ACC112 (cell line): ENCODE data around the gene CSF1R.

ENCODE experiments used
- H2AFZ ChIP-seq: fragments of 200-600 bp; sonication (generic); one replicate; pipeline ENCODE4 v1.6.0; 2017; ENCODE audit warnings: antibody characterized with exemption, low read length; ENCODE audit not compliant: unreplicated experiment
- H3K27ac ChIP-seq: fragments of 200-600 bp; sonication (generic); 2 replicates; pipeline ENCODE4 v1.5.1; 2014; ENCODE audit warnings: low read depth, mild to moderate bottlenecking, antibody characterized with exemption, low read length, moderate library complexity
- H3K27me3 ChIP-seq: fragments of 200-600 bp; sonication (generic); 2 replicates; pipeline ENCODE4 v1.6.1; 2014; ENCODE audit warnings: mild to moderate bottlenecking, antibody characterized with exemption, low read length, moderate library complexity, mixed read lengths; ENCODE audit not compliant: insufficient read depth
- H3K36me3 ChIP-seq: fragments of 200-600 bp; sonication (generic); 2 replicates; pipeline ENCODE4 v1.6.1; 2016; ENCODE audit warnings: mild to moderate bottlenecking, antibody characterized with exemption, low read length, moderate library complexity, mixed read lengths; ENCODE audit not compliant: insufficient read depth
- H3K4me1 ChIP-seq: fragments of 200-600 bp; sonication (generic); one replicate; pipeline ENCODE4 v1.6.1; 2016; ENCODE audit warnings: low read length, mixed read lengths; ENCODE audit not compliant: insufficient read depth, unreplicated experiment, control insufficient read depth
- H3K4me3 ChIP-seq: fragments of 200-600 bp; sonication (generic); 2 replicates; pipeline ENCODE4 v1.5.1; 2014; ENCODE audit warnings: mild to moderate bottlenecking, low read depth, low read length
- H3K79me2 ChIP-seq: fragments of 200-600 bp; sonication (generic); one replicate; pipeline ENCODE4 v1.6.0; 2016; ENCODE audit warnings: low read length; ENCODE audit not compliant: control insufficient read depth, unreplicated experiment, insufficient read depth

The CSF1R gene

GRCh38 chr5:150085950-150086715 is at the start of gene CSF1R:
Gene CSF1R, minus strand, starts transcription at chr5:150086554. Its CDS starts 127 bp downstream, at chr5:150086427.
- Histone ChIP-seq H3K27me3 (no peaks in the 10 kb centered on the region), H3K79me2 (no peaks in the 10 kb centered on the region), H3K4me1 (no peaks in the 10 kb centered on the region), H3K4me3 (no peak within 1 kb of the TSS), H2AFZ (no peak within 1 kb of the TSS), H3K36me3 (no peaks in the 10 kb centered on the region), H3K27ac (no peak within 1 kb of the TSS)

DNA sequence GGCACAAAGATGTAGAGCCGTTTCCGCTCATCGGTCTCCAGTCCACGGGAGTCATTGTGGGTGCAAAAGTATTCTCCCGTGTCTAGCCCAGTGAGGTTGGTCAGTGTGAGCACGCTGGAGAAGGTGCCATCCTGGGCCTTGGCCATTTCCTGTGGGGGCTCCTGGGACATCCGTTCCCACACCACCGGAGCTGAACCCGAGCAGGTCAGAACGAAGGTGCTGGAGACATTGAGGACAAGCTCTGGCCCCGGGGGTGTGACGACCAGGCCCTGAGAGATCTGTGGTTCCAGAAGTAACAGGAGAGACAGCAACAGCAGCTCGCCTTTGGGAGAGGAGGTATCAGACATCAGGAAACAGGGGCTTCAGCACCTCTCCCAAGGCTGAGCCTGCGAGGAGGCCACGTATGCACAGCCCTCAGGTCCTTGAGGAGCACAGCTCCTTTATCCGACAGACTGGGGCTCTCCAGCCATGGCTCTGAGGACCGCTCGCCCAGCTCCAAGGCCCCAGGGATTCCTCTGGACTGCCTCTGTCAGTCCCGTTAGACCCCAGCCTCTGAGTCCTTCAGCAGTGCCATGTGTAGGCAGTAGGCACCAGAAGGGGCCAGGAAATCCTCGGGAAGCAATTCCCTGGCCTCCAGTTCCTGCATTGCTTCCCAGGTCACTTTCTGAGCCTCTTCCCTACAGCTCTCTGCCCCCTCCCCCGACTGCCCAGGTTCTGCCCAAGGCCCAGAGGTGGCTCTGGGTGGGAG is 49.4 kb upstream of the CSF1R start:
- no peak overlapping the region for H3K27ac ChIP-seq
- H3K4me1 ChIP-seq = peaks cover 53% of the 10 kb centered on the region
- no peak overlapping the region for H3K4me3 ChIP-seq
- H3K36me3 ChIP-seq = no peaks in the 10 kb centered on the region
- H3K27me3 ChIP-seq = no peaks in the 10 kb centered on the region
- H3K79me2 ChIP-seq = peaks cover 18% of the 10 kb centered on the region
- no peak overlapping the region for H2AFZ ChIP-seq

- H3K4me1 ChIP-seq = peaks cover 44% of the 10 kb centered on the region
- H2AFZ ChIP-seq = no peak overlapping the region
- peaks cover 4% of the 10 kb centered on the region; the same call in 1 of the 2 replicates for H3K36me3 ChIP-seq
- H3K27me3 ChIP-seq = no peaks in the 10 kb centered on the region
- H3K27ac ChIP-seq = no peak overlapping the region
- H3K79me2 ChIP-seq = peaks cover 3% of the 10 kb centered on the region
- no peak overlapping the region for H3K4me3 ChIP-seq
These were observed 47.8 kb upstream of the CSF1R start for GRCh38 chr5:150134198-150134588.

DNA sequence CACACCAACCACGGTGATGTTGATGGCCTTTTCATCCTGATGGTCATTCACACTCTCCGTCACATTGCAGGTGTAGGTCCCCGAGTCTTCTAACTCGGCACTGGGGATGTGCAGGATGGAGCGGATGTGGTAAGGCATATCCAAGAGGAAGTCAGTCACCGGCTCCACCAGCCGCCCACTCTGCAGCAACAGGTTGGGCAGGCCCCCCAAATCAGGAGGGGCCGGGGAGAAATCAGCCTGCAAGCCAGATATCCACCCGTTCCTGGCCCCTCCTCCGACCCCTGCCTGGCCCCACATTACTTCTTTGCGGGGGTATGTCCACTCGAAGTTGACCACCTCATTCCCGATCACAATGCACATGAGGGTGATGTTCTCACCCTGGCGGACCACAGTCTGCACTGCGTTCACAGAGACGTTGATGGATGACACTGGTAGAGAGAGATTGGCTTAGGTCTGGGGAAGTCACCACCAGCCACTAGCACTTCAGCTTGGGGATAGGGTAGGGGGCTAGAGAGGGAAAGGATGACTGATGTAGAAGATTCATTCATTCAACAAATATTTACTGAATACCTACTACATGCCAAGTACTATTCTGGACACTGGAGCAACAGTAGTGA is 47.3 kb upstream of the CSF1R start:
- Histone ChIP-seq H3K79me2 (no peaks in the 10 kb centered on the region), H3K4me3 (no peak overlapping the region), H3K27ac (no peak overlapping the region), H3K4me1 (peaks cover 39% of the 10 kb centered on the region), H3K36me3 (peaks cover 9% of the 10 kb centered on the region; the same call in 1 of the 2 replicates), H3K27me3 (no peaks in the 10 kb centered on the region), H2AFZ (no peak overlapping the region)

DNA sequence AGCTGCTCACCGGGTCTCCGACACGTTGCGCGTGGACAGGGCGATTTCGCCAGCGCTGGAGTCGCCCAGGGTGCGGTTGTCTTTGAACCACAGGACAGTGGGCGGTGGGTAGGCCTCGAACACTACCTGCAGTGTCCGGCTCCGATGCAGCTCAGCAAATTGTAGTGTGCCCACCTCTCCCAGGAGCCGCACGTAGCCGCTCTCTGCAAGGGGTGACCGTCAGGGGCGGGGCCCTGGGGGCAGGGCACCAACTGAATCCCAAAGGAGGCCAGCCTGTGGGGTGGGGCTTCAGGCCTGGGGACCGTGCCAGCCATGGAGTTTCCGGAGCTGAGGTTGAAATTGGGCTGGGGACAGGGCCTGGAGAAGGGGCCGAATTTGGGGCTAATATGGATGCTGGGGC is 46.4 kb upstream of the CSF1R start:
- Histone ChIP-seq H3K79me2 (no peaks in the 10 kb centered on the region), H3K27ac (no peak overlapping the region), H3K36me3 (peaks cover 13% of the 10 kb centered on the region; the same call in 1 of the 2 replicates), H3K4me3 (no peak overlapping the region), H3K4me1 (peaks cover 29% of the 10 kb centered on the region), H3K27me3 (no peaks in the 10 kb centered on the region), H2AFZ (no peak overlapping the region)

DNA sequence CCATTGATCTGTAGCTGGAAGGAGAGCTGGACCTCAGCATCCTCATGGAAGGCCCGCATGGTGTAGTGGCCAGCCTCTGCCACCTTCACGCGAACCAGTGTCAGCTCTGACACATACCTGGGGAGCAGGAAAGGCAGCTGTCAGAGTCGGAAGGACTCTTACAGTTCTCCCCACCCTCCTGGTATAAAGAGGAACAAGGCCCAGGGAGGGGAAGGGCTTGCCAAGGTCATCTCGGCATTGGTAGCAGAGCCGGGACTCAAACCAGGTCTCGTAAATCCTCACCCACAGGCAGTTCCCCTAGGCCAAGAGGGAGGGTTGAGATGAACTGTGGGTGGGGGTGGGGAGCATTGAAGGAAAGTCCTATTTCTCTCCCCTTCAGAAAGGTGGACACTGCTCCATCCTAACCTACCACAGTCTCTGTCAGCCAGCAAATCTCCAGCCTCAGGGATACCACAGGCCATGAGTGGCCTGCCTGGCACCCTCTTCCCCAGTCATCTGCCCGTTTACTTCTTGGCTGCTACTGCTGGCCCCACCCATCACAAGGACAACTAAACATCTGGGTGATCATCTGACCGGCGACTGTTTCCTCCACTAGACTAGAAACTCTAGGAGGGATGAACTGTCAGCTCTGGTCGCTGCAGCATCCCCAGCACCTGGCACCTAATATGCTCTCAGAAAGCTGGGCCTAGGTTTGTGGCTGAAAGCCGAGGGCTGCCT is 45.8 kb upstream of the CSF1R start:
- Histone ChIP-seq H3K36me3 (peaks cover 13% of the 10 kb centered on the region; the same call in 1 of the 2 replicates), H3K27me3 (no peaks in the 10 kb centered on the region)

GRCh38 chr5:150131461-150131860 is 45.1 kb upstream of the CSF1R start:
- H3K27ac ChIP-seq = no peak overlapping the region
- H2AFZ ChIP-seq = no peak overlapping the region
- no peaks in the 10 kb centered on the region for H3K79me2 ChIP-seq
- peaks cover 20% of the 10 kb centered on the region for H3K4me1 ChIP-seq
- H3K27me3 ChIP-seq = no peaks in the 10 kb centered on the region
- H3K36me3 ChIP-seq = peaks cover 13% of the 10 kb centered on the region; the same call in 1 of the 2 replicates
- no peak overlapping the region for H3K4me3 ChIP-seq

More for the DNA sequence above, 45.8 kb upstream of the CSF1R start:
- Histone ChIP-seq H3K4me1 (peaks cover 23% of the 10 kb centered on the region), H3K27ac (no peak overlapping the region), H2AFZ (no peak overlapping the region), H3K79me2 (no peaks in the 10 kb centered on the region), H3K4me3 (no peak overlapping the region)

DNA sequence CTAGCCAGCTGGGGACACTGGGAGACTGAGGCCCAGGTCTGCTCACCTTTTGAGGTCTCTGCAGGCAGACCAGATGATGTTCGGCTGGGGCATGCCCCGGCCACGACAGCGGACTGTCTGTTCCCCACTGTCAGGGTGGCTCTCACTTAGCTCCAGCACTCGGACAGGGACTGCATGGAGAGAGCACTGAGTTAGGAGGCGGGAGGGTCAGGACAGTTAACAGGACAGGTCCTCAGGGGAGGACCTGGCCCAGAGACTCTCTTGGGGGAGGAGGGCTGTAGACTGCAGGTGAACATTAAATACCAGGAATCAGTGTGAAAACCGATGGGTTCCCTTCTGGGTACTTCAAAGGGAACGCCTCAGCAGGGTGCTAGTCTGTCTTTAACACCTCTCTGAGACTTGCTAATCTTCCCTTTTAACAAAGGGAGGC is 44.2 kb upstream of the CSF1R start:
- Histone ChIP-seq H3K4me1 (peaks cover 20% of the 10 kb centered on the region), H3K79me2 (no peaks in the 10 kb centered on the region), H3K4me3 (no peak overlapping the region), H3K27ac (no peak overlapping the region), H3K36me3 (peaks cover 13% of the 10 kb centered on the region; the same call in 1 of the 2 replicates), H3K27me3 (no peaks in the 10 kb centered on the region), H2AFZ (no peak overlapping the region)

DNA sequence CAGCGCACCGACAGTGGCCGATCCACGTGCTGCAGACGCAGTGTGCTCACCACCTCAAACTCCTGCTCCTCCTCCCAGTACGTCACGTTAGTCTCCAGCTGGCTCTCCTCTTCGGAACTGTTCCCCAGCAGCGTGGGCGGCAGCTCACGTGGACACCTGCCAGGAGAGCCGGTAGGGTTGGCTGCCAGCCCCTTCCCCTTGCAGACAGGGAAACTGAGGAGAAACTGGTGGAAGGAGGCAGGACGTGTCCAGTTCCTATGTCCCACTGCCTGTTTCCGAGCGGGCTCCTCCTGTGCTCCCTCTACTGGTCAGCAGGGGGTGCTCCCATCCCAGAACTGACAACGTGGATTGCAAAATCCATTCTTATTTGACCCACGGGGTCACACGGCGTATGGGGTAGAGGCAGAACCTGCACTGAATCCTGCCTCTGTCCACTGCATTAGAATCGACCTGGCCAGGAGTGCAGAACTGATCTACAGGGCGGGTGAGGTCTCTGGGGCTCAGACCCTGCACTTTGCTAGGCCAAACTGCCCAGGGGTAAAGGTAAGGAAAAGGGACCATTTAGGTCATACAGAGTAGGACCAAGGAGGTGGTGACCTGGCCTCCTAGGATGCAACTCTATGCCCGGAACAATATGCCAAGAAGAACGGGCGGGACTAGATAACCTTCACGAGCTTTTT is 43.6 kb upstream of the CSF1R start:
- Histone ChIP-seq H3K4me3 (no peak overlapping the region), H3K79me2 (no peaks in the 10 kb centered on the region), H3K36me3 (peaks cover 13% of the 10 kb centered on the region; the same call in 1 of the 2 replicates), H2AFZ (no peak overlapping the region), H3K27ac (no peak overlapping the region), H3K27me3 (no peaks in the 10 kb centered on the region), H3K4me1 (peaks cover 20% of the 10 kb centered on the region)

DNA sequence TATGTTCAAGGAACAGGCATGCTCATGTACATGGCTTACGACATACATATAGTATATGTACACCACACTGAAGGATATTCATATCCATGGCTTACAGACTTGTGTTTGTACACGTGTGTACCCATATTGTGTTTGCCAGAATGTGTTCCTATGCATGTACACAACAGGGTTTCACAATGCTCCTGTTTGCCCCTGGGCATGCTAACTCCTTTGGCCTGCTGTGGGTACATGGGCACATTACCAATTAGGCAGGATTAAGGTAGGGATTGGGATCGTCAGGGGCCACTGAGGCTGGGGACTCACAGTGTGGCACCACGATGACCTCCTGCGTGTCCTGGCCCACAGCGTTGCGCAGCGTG is 43.1 kb upstream of the CSF1R start:
- Histone ChIP-seq H3K79me2 (no peaks in the 10 kb centered on the region), H3K27ac (no peak overlapping the region), H3K4me1 (peaks cover 20% of the 10 kb centered on the region), H3K27me3 (no peaks in the 10 kb centered on the region), H3K4me3 (no peak overlapping the region), H2AFZ (no peak overlapping the region), H3K36me3 (peaks cover 13% of the 10 kb centered on the region; the same call in 1 of the 2 replicates)
